HG02884 (cell line): ENCODE measurements around the gene SPATA24.
"Not testable (repeated sequence)": the region's sequence is repeated elsewhere in the genome, so short reads cannot be mapped to it uniquely, and the experiment has no call there.

Source experiments
- ATAC-seq: cut with Tn5 transposase; IDR thresholded peaks from one replicate; pipeline ENCODE4 v1.9.1; 2021; ENCODE audit warnings: mild to moderate bottlenecking, moderate library complexity; ENCODE audit not compliant: unreplicated experiment

SPATA24 gene, protein sequence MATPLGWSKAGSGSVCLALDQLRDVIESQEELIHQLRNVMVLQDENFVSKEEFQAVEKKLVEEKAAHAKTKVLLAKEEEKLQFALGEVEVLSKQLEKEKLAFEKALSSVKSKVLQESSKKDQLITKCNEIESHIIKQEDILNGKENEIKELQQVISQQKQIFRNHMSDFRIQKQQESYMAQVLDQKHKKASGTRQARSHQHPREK

GRCh38 chr5:139403787-139404483 is at the start of gene SPATA24:
Gene SPATA24, minus strand, starts transcription at chr5:139404089. Its CDS starts 29 bp downstream, at chr5:139404060.
- peak; percentile 78 for ATAC-seq

GRCh38 chr5:139451878-139452660 is 48.2 kb upstream of the SPATA24 start:
- ATAC-seq = no peak

DNA sequence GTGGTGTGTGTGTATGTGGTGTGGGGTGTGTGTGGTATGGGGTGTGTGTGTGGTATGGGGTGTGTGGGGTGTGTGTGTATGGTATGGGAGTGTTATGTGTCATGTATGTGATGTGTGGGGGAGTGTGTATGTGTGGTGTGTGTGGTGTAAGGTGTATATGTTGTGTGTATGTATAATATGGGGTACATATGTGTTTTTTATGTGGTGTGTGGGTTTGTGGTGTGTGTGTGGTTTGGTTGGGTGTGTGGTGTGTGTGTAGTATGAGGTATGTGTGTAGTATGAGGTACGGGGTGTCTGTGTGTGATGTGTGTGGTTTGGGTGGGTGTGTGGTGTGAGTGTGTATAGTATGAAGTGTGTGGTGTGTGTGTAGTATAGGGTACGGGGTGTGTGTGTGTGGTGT is 47.3 kb upstream of the SPATA24 start:
- ATAC-seq = no peak

- ATAC-seq = peak; percentile 81
These were observed 43.3 kb upstream of the SPATA24 start for GRCh38 chr5:139446956-139447779.

DNA sequence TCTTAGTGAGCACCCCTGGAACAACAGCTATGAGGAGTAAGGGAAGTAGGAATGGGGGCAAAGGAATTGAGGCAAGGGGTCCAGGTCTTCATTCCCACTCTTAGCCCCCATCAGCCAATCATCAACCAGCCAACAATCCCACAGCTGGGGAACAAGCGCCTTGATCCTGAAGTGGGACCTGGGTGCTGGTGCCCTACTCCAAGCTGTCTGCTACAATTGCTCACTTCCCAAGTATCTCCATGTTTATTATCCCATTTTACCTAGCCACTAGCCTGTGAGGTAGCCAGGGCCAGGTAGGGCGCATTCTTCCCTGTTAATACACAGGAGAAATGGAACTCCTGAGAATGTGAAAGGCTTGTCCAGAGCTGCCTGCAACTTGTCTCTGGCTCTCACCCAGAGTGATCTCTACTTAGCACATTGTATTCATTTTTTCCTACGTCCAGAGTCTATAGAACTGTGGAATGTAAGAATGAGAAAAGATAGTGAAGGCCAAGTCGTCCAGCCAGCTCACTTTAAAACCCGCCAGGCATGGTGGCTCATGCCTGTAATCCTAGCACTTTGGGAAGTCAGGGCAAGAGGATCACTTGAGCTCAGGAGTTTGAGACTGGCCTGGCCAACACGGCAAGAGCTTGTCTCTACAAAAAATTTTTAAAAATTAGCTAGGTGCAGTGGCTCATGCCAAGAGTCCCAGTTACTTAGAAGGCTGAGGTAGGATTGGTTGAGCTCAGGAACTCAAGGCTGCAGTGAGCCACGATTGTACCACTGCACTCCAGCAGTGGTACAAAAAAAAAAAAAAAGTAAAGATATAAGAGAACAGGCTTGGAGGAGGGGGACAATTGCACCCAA is 41.7 kb upstream of the SPATA24 start:
- no peak for ATAC-seq

GRCh38 chr5:139443831-139444453 is 40.1 kb upstream of the SPATA24 start:
- no peak for ATAC-seq

DNA sequence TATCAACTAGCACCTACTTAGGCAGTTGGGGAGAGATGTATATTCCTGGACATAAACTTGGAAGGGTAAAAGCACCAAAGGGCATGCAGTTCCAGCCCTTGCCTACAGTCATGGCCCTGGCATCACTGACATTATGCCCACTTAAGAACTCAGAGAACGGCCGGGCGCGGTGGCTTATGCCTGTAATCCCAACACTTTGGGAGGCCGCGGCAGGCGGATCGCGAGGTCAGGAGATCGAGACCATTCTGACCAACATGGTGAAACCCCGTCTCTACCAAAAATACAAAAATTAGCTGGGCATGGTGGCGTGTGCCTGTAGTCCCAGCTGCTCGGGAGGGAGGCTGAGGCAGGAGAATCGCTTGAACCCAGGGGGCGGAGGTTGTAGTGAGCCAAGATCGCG is 36.5 kb upstream of the SPATA24 start:
- not testable (repeated sequence) for ATAC-seq

DNA sequence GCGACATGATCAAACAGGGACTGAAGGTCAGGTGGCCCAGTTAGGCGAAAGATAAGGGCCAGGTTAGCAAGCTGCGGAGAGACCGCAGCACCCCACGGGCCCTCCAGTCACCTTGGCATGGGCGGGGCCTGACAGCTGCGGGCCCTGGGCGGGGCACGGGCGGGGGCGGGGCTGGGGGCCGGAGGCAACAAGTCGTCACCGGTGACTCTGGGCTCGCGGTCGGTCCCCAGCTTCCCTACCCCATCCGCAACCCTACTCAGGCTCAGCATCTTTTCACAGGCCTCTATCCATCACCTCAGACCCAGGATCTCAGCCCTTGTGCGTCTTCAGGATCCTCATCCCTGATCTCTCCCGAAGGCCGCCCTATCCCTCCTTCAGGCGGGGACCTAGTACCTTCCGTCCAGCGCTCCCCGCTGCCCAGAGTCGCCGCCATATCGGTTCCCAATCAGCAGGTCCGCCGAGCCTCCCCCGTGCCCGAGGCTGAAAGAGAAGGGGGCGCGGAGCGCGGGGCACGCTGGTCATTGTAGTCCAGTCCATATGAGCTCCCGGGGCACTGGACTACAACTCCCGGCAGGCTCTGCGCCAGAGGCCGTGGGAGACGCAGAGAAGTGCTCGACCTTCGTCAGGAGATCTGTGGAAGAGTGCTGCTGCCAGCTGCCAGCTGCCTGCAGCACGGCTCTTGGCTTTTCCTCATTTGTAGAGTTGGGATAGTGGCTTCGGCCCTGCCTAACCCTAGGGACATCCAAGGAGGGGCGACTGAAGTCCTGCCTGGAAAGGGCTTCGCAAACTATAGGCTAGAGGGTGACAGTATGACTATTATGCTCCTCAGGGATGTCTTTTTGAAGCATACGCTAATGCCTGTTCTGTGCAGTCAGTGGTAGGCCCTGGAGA is 35.4 kb upstream of the SPATA24 start, which contains the start of gene DNAJC18:
Gene DNAJC18, minus strand, starts transcription at position 513 of the 891 bp plus-strand sequence. Its CDS starts 80 bp downstream, at position 433.
- ATAC-seq = peak; percentile 89

- no peak for ATAC-seq
These were observed 34.8 kb upstream of the SPATA24 start for GRCh38 chr5:139438707-139439012.

- no peak for ATAC-seq
These were observed 31.8 kb upstream of the SPATA24 start for GRCh38 chr5:139435676-139436075.

DNA sequence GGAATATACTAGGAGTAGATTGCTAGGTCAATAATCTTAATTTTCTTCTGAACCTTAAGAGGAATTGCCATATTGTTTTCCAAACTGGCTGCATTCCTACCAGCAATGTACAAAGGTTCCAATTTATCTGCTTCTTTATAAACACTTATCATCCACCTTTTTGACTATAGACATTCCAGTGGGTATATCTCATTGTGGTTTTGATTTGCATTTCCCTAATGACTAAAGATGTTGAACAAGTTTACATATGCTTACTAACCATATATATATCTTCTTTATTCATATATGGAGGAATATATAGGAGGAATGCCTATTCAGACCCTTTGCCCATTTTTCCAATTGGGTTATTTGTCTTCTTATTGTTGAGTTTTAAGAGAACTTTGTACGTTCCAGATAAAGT is 27.8 kb upstream of the SPATA24 start:
- ATAC-seq = no peak

DNA sequence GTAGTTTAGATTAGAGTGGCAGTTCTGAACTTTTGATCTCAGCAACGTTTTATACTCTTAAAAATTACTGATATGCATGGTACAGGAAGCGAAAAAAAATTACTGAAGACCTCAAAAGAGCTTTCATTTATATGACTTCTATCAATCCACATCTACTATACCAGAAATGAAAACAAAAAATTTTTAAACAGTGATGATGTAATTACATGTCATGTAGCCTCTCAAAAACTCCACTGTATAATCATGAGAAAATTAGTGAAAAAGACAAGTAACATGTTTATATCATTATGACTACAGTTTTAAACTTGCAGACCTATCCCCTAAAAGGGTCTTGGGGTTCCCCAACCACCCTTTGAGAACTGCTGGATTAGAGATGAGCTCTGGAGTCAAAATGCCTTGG is 26.1 kb upstream of the SPATA24 start:
- no peak for ATAC-seq

DNA sequence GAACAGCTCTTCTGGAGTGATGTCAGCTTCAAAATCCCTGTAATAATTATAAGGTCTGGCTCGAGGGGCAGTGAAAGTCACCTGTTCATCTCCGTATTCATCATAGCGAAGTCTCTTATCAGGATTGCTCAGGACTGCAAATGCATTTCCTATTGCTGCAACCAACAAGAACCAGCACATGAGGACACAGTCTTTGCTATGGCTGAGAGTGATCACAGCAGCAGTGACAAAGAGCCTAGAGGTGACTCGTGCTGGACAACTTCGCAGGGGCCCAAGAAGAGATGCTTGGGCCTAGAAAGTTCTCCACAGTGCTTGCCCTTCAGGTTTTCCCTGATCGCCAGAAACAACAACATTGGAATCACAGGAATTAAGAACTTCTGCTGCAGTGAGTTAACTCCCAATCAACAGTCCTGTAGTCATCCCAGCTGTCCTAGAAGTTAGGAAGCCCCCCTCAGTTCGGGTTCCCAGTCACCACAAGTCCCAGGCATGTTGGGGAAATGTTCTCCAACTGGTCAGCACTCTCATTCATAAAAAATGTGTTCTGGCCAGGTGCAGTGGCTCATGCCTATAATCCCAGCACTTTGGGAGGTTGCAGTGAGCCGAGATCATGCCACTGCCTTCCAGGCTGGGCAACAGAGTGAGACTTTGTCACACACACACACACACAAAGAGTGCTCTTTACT is 22.5 kb upstream of the SPATA24 start:
- no peak for ATAC-seq

- no peak for ATAC-seq
These were observed 21.6 kb upstream of the SPATA24 start for GRCh38 chr5:139425497-139425896.

- ATAC-seq = no peak
These were observed 18.5 kb upstream of the SPATA24 start for GRCh38 chr5:139422307-139422893.

DNA sequence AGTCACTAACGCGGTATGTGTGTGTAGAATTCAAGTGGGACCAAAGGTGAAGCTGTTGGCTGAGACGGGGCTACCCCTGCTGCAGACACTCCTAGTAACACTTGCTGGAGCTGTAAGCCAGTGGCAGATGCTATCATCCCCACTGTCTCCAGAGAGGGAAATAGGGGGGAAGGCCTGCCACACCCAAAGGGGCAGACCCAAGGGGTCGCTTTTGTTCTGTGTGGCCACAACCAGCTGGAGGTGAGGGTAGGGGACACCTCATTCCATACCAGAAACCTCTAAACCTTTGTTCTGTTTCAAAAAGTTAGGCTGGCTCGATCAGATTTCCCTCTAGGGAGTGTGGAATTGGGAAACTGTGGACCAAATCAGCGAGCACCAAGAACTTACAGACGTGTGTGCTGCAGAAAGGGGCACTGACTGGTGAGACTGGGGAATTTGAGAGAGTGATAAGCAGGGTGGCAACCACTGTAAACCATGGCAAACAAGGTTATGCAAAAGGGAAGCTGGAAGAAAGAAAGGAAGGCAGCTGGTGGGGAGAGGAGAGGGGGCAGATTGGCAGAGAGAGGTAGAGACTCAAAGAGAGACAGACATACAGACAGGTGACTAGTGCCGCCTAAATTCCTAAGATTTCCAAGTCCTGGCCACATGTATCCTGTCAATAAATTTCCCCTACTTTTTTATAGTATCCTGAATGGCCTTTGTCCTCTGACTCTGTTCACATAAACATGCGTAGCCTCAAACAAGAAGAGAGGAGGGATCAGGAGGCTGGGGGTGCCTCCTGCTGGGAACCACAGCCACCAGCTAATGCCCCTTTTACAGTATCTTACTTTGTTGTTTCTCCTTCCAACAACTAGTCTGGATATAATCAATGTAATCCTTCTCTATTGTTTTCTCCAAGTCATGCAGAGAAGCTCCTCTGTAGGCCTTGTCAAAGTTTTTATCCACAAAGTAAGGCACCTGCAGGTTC is 15.6 kb upstream of the SPATA24 start:
- no peak for ATAC-seq

- ATAC-seq = no peak
These were observed 14.9 kb upstream of the SPATA24 start for GRCh38 chr5:139418793-139419192.
